OCI-LY7 (cell line): ENCODE measurements around the gene CAMK2B. TPM values are rescaled to one million over a fixed set of nuclear protein-coding genes. Genes with fewer than 3 reads are reported as not detected.

ENCODE experiments used
- BruUV-seq: library from RNA; stranded (reverse); fragments of 400-500 nt; replicated peaks from 2 replicates; lab custom pipeline; 2021; lab: Mats Ljungman, UMichigan
- CTCF ChIA-PET: fragments of 300-600 bp; sonication (Branson Sonifier 250); formaldehyde crosslinking; loops from one replicate; lab custom pipeline; 2022; ENCODE audit warnings: antibody characterized with exemption; ENCODE audit not compliant: unreplicated experiment; lab: Charles Lee
- POLR2A ChIA-PET: fragments of 300-600 bp; sonication (Branson Sonifier 250); formaldehyde crosslinking; loops from one replicate; lab custom pipeline; 2022; ENCODE audit warnings: antibody characterized with exemption; lab: Charles Lee
- DNase-seq: peaks from one replicate; pipeline ENCODE4 v3.0.0-alpha.2; 2015; ENCODE audit warnings: low spot score
- H2AFZ ChIP-seq: fragments of 200-600 bp; sonication (generic), shearing (Covaris generic); 2 replicates; pipeline ENCODE4 v1.6.1; 2014; ENCODE audit warnings: mild to moderate bottlenecking, antibody characterized with exemption, low read length, moderate library complexity
- H3K27ac ChIP-seq: fragments of 200-600 bp; sonication (generic); 2 replicates; pipeline ENCODE4 v1.5.1; 2014; ENCODE audit warnings: mixed run types, low read depth, mild to moderate bottlenecking, moderate library complexity, low read length, inconsistent platforms; ENCODE audit not compliant: poor library complexity, severe bottlenecking
- H3K36me3 ChIP-seq: fragments of 200-600 bp; sonication (generic); 2 replicates; pipeline ENCODE4 v1.6.1; 2014; ENCODE audit warnings: mild to moderate bottlenecking, antibody characterized with exemption, low read length, moderate library complexity, mixed read lengths; ENCODE audit not compliant: insufficient read depth
- H3K4me1 ChIP-seq: fragments of 200-600 bp; sonication (generic); 2 replicates; pipeline ENCODE4 v1.5.1; 2014; ENCODE audit warnings: mild to moderate bottlenecking, low read length; ENCODE audit not compliant: insufficient read depth, poor library complexity, severe bottlenecking
- H3K4me2 ChIP-seq: fragments of 200-600 bp; sonication (generic); 2 replicates; pipeline ENCODE4 v1.6.1; 2014; ENCODE audit warnings: mild to moderate bottlenecking, low read length
- H3K4me3 ChIP-seq: fragments of 200-600 bp; sonication (generic); 2 replicates; pipeline ENCODE4 v1.5.1; 2014; ENCODE audit warnings: mild to moderate bottlenecking, low read depth, low read length; ENCODE audit not compliant: poor library complexity, severe bottlenecking
- H3K79me2 ChIP-seq: fragments of 200-600 bp; sonication (generic); 2 replicates; pipeline ENCODE4 v1.6.1; 2016; ENCODE audit warnings: low read depth, mild to moderate bottlenecking, low read length, moderate library complexity, mixed read lengths; ENCODE audit not compliant: insufficient read depth
- H3K9me2 ChIP-seq: fragments of 200-600 bp; sonication (generic); 2 replicates; pipeline ENCODE4 v1.6.1; 2016; ENCODE audit warnings: mild to moderate bottlenecking, low read length, mixed read lengths; ENCODE audit not compliant: insufficient read depth
- H3K9me3 ChIP-seq: fragments of 200-600 bp; sonication (generic); 2 replicates; pipeline ENCODE4 v1.6.1; 2014; ENCODE audit warnings: mild to moderate bottlenecking, mixed run types, low read length, mixed read lengths
- H4K20me1 ChIP-seq: fragments of 200-600 bp; sonication (generic); 2 replicates; pipeline ENCODE4 v1.6.1; 2014; ENCODE audit warnings: mild to moderate bottlenecking, antibody characterized with exemption, low read length, moderate library complexity, mixed read lengths; ENCODE audit not compliant: insufficient read depth
- EZH2phosphoT487 ChIP-seq: fragments of 200-600 bp; sonication (generic); IDR thresholded peaks from 2 replicates; pipeline ENCODE4 v1.6.1; 2018; ENCODE audit warnings: low read depth, borderline replicate concordance, mild to moderate bottlenecking, mixed run types, antibody characterized with exemption, low read length, moderate library complexity, mixed read lengths
- intact Hi-C: fragments of 100-400 bp; cut with micrococcal nuclease; formaldehyde crosslinking; loops from one replicate; pipeline ENCODE4 v1.10.0; 2022; ENCODE audit not compliant: unreplicated experiment
- total RNA-seq, 2 experiments: library from RNA; depleted of rRNA in 1 of 2; stranded (reverse); fragments of >200 nt in 1 of 2; shearing (Covaris generic) in 1 of 2; gene quantifications; 2 replicates each; pipeline ENCODE4 v1.2.3, GENCODE V29; 2014 to 2022
- TF ChIP-seq, protein P1 (sequence below): fragments of 200-600 bp; sonication (generic); conservative IDR thresholded peaks from 2 replicates; pipeline ENCODE4 v1.5.1; 2014; ENCODE audit warnings: mild to moderate bottlenecking, antibody characterized with exemption, low read length, moderate library complexity, mixed read lengths

Gene CAMK2B
- total RNA-seq, 2 experiments from 2014 or later, result 0.66 to 1.1 TPM

- H3K4me2 ChIP-seq, result no peak overlapping the region
- H3K79me2 ChIP-seq, result no peaks in the 10 kb centered on the region
- TF ChIP-seq, protein P1, sequence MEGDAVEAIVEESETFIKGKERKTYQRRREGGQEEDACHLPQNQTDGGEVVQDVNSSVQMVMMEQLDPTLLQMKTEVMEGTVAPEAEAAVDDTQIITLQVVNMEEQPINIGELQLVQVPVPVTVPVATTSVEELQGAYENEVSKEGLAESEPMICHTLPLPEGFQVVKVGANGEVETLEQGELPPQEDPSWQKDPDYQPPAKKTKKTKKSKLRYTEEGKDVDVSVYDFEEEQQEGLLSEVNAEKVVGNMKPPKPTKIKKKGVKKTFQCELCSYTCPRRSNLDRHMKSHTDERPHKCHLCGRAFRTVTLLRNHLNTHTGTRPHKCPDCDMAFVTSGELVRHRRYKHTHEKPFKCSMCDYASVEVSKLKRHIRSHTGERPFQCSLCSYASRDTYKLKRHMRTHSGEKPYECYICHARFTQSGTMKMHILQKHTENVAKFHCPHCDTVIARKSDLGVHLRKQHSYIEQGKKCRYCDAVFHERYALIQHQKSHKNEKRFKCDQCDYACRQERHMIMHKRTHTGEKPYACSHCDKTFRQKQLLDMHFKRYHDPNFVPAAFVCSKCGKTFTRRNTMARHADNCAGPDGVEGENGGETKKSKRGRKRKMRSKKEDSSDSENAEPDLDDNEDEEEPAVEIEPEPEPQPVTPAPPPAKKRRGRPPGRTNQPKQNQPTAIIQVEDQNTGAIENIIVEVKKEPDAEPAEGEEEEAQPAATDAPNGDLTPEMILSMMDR, result no peak
- TF ChIP-seq EZH2phosphoT487, result no peak
- H3K27ac ChIP-seq, result no peak overlapping the region
- H3K9me2 ChIP-seq, result no peaks in the 10 kb centered on the region
- intact Hi-C loops, result no loop called here
- H3K9me3 ChIP-seq, result no peaks in the 10 kb centered on the region
- H3K4me1 ChIP-seq, result no peaks in the 10 kb centered on the region
- no peaks in the 10 kb centered on the region for H4K20me1 ChIP-seq
- ChIA-PET POLR2A (interaction anchor here (0.6 kb wide), 1 partner anchor 117 kb away, joined by 4 read pairs; no protein-coding TSS in a partner anchor), CTCF (interaction anchor here (0.7 kb wide), 1 partner anchor 13 kb away, joined by 9 read pairs; no protein-coding TSS in a partner anchor)
- BruUV-seq, result no TSS peak
- no peaks in the 10 kb centered on the region for H3K36me3 ChIP-seq
- no peak overlapping the region for H3K4me3 ChIP-seq
- H2AFZ ChIP-seq, result no peak overlapping the region
- DNase-seq, result no peak
Measured at GRCh38 chr7:44223362-44224079, 101.9 kb downstream of the CAMK2B start.

DNA sequence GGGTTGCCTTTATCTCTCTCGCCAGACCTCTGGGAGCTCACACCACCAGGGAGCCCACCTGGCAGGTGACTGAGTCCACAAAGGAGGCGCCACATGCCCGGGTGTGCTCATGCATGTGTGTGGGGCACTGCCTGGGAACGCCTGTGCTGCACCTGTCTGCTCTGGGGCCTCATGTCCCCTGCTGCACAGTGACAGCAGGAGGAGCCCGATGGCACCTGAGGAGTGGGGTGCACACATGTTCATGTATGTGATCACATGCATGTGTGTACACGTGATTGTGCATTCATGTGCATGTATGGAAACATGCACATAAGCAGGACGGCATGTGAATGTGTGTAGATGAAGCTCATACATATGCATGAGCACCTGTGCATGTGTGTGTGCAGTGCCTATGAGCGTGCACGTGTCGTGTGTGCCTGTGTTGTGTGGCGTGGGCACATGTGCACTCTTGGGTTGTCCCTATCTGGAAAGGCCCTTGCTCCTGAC is 102.6 kb downstream of the CAMK2B start:
- Histone ChIP-seq H3K36me3 (no peaks in the 10 kb centered on the region), H3K4me1 (no peaks in the 10 kb centered on the region), H3K79me2 (no peaks in the 10 kb centered on the region), H4K20me1 (no peaks in the 10 kb centered on the region), H3K4me3 (no peak overlapping the region), H3K9me2 (no peaks in the 10 kb centered on the region), H3K4me2 (no peak overlapping the region), H3K27ac (no peak overlapping the region), H3K9me3 (no peaks in the 10 kb centered on the region), H2AFZ (no peak overlapping the region)
- TF ChIP-seq EZH2phosphoT487, result no peak
- intact Hi-C loops, result no loop called here
- no TSS peak for BruUV-seq
- ChIA-PET POLR2A (interaction anchor here (0.6 kb wide), 1 partner anchor 116 kb away, joined by 4 read pairs; no protein-coding TSS in a partner anchor), CTCF (no interaction called here)
- DNase-seq, result no peak

GRCh38 chr7:44222074-44222473 is 103.3 kb downstream of the CAMK2B start:
- BruUV-seq, result no TSS peak
- POLR2A ChIA-PET, result interaction anchor here (0.8 kb wide), 1 partner anchor 19 kb away, joined by 3 read pairs; no protein-coding TSS in a partner anchor
- TF ChIP-seq EZH2phosphoT487, result no peak
- TF ChIP-seq, protein P1, result no peak
- H3K9me3 ChIP-seq, result no peaks in the 10 kb centered on the region
- DNase-seq, result no peak
- no peak overlapping the region for H3K4me3 ChIP-seq
- H3K36me3 ChIP-seq, result no peaks in the 10 kb centered on the region
- H3K9me2 ChIP-seq, result no peaks in the 10 kb centered on the region
- no peaks in the 10 kb centered on the region for H3K4me1 ChIP-seq
- H2AFZ ChIP-seq, result no peak overlapping the region
- H3K79me2 ChIP-seq, result no peaks in the 10 kb centered on the region
- intact Hi-C loops, result no loop called here
- no peak overlapping the region for H3K27ac ChIP-seq
- no peaks in the 10 kb centered on the region for H4K20me1 ChIP-seq
- CTCF ChIA-PET, result no interaction called here
- H3K4me2 ChIP-seq, result no peak overlapping the region
